Esophagus muscularis mucosa (tissue), 3 donors: ENCODE measurements around the gene SLITRK3.

Experiments
- POLR2AphosphoS5 ChIP-seq, 2 donors: sonication (generic); formaldehyde crosslinking; IDR thresholded peaks; one replicate each; pipeline ENCODE4 v1.6.1; 2017; ENCODE audit warnings: antibody characterized with exemption in 2 of 2
- TF ChIP-seq, protein P1 (sequence below), 3 experiments: fragments of 200-600 bp in 2 of 3; fragments of 450-650 bp in 1 of 3; sonication (generic) in 2 of 3; IDR thresholded peaks; one replicate each; pipeline ENCODE4 v1.5.1; 2017 to 2019; ENCODE audit warnings: antibody characterized with exemption in 3 of 3, mild to moderate bottlenecking in 2 of 3, moderate library complexity in 1 of 3

DNA sequence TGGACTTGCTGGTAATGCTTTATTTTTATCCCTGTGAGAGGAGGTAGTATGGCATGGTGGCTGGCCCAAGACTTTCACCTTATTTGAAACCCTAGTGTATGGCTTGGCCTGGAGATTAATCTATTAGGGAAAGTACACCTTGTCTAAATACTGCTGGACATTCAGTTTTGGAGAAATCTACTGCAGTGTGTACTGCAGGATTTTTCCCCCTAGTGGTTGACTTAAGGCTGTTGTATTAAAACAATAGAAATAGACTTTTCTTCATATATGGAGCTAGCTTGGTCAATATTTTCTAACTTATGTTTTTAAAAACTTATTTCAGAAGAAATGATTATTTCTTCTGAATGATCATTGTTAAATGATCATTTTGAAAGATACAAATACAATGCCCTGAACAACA lies 13.9 kb upstream of the SLITRK3 start:
- no peak for TF ChIP-seq POLR2AphosphoS5 (IDR thresholded peaks at IDR 0.05)
- TF ChIP-seq, protein P1, sequence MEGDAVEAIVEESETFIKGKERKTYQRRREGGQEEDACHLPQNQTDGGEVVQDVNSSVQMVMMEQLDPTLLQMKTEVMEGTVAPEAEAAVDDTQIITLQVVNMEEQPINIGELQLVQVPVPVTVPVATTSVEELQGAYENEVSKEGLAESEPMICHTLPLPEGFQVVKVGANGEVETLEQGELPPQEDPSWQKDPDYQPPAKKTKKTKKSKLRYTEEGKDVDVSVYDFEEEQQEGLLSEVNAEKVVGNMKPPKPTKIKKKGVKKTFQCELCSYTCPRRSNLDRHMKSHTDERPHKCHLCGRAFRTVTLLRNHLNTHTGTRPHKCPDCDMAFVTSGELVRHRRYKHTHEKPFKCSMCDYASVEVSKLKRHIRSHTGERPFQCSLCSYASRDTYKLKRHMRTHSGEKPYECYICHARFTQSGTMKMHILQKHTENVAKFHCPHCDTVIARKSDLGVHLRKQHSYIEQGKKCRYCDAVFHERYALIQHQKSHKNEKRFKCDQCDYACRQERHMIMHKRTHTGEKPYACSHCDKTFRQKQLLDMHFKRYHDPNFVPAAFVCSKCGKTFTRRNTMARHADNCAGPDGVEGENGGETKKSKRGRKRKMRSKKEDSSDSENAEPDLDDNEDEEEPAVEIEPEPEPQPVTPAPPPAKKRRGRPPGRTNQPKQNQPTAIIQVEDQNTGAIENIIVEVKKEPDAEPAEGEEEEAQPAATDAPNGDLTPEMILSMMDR (IDR thresholded peaks at IDR 0.05), result peak in 2 of 3 experiments; percentile 29 to 51
